H9 (cell line): ENCODE results near the gene TIFAB. TPM values are rescaled to one million over a fixed set of nuclear protein-coding genes. Genes with fewer than 3 reads are reported as not detected.

Experiments used
- DNase-seq: peaks from one replicate; pipeline ENCODE4 v3.0.0-alpha.2; 2017
- H2AFZ ChIP-seq: one replicate; pipeline ENCODE4 v1.6.1; 2013; ENCODE audit warnings: mild to moderate bottlenecking, low read length, control low read depth, moderate library complexity
- H2AK5ac ChIP-seq: 2 replicates; pipeline ENCODE4 v1.6.1; 2013; ENCODE audit warnings: low read length, control low read depth, mixed read lengths; ENCODE audit not compliant: insufficient read length
- H2BK120ac ChIP-seq: one replicate; pipeline ENCODE4 v1.6.1; 2013; ENCODE audit warnings: low read depth, mild to moderate bottlenecking, low read length, control low read depth, inconsistent platforms; ENCODE audit not compliant: poor library complexity, severe bottlenecking
- H2BK12ac ChIP-seq: 2 replicates; pipeline ENCODE4 v1.6.1; 2013; ENCODE audit warnings: low read length, control low read depth, mixed read lengths, low read depth; ENCODE audit not compliant: insufficient read length
- H2BK15ac ChIP-seq: 2 replicates; pipeline ENCODE4 v1.6.1; 2013; ENCODE audit warnings: low read depth, low read length, control low read depth
- H2BK20ac ChIP-seq: one replicate; pipeline ENCODE4 v1.6.1; 2013; ENCODE audit warnings: low read depth, mild to moderate bottlenecking, low read length, control low read depth, inconsistent platforms; ENCODE audit not compliant: poor library complexity, severe bottlenecking
- H2BK5ac ChIP-seq: 2 replicates; pipeline ENCODE4 v1.6.1; 2013; ENCODE audit warnings: low read length, control low read depth, mixed read lengths; ENCODE audit not compliant: insufficient read length
- H3K14ac ChIP-seq: 2 replicates; pipeline ENCODE4 v1.6.1; 2013; ENCODE audit warnings: low read length, control low read depth; ENCODE audit not compliant: insufficient read depth
- H3K18ac ChIP-seq: 2 replicates; pipeline ENCODE4 v1.6.1; 2013; ENCODE audit warnings: low read depth, mild to moderate bottlenecking, mixed read lengths, low read length, control low read depth; ENCODE audit not compliant: insufficient read length
- H3K23ac ChIP-seq: 2 replicates; pipeline ENCODE4 v1.6.1; 2013; ENCODE audit warnings: low read length, control low read depth, mixed read lengths, low read depth; ENCODE audit not compliant: insufficient read length
- H3K23me2 ChIP-seq: 2 replicates; pipeline ENCODE4 v1.6.1; 2013; ENCODE audit warnings: low read depth, mild to moderate bottlenecking, mixed read lengths, low read length, control low read depth; ENCODE audit not compliant: insufficient read length, poor library complexity, severe bottlenecking
- H3K27ac ChIP-seq: 2 replicates; pipeline ENCODE4 v1.5.1; 2013; ENCODE audit warnings: low read length, control low read depth, mixed read lengths, low read depth; ENCODE audit not compliant: insufficient read length
- H3K27me3 ChIP-seq: 2 replicates; pipeline ENCODE4 v1.6.1; 2013; ENCODE audit warnings: low read length, control low read depth, inconsistent platforms; ENCODE audit not compliant: insufficient read depth
- H3K4ac ChIP-seq: 2 replicates; pipeline ENCODE4 v1.6.1; 2013; ENCODE audit warnings: low read depth, mild to moderate bottlenecking, control low read depth, inconsistent platforms, low read length, moderate library complexity
- H3K4me1 ChIP-seq: 2 replicates; pipeline ENCODE4 v1.6.1; 2013; ENCODE audit warnings: low read length, control low read depth, inconsistent platforms; ENCODE audit not compliant: insufficient read depth
- H3K4me2 ChIP-seq: 2 replicates; pipeline ENCODE4 v1.6.1; 2013; ENCODE audit warnings: low read length, control low read depth, mixed read lengths; ENCODE audit not compliant: insufficient read length, insufficient read depth
- H3K56ac ChIP-seq: 2 replicates; pipeline ENCODE4 v1.6.1; 2013; ENCODE audit warnings: low read depth, mild to moderate bottlenecking, mixed read lengths, low read length, control low read depth; ENCODE audit not compliant: insufficient read length
- H3K79me1 ChIP-seq: 2 replicates; pipeline ENCODE4 v1.6.1; 2013; ENCODE audit warnings: low read depth, mild to moderate bottlenecking, moderate library complexity, low read length, control low read depth, inconsistent platforms; ENCODE audit not compliant: insufficient read depth, poor library complexity, severe bottlenecking
- H3K79me2 ChIP-seq: 2 replicates; pipeline ENCODE4 v1.6.1; 2013; ENCODE audit warnings: low read length, control low read depth, inconsistent platforms; ENCODE audit not compliant: insufficient read depth
- H3K9ac ChIP-seq: 2 replicates; pipeline ENCODE4 v1.6.1; 2013; ENCODE audit warnings: low read length, control low read depth, mixed read lengths; ENCODE audit not compliant: insufficient read length; ENCODE audit errors: extremely low read depth
- H3K9me3 ChIP-seq: one replicate; pipeline ENCODE4 v1.6.1; 2013; ENCODE audit warnings: low read depth, low read length, inconsistent platforms; ENCODE audit not compliant: control insufficient read depth
- H3T11ph ChIP-seq: one replicate; pipeline ENCODE4 v1.6.1; 2013; ENCODE audit warnings: mild to moderate bottlenecking, low read length, control low read depth, inconsistent platforms
- H4K20me1 ChIP-seq: one replicate; pipeline ENCODE4 v1.6.1; 2013; ENCODE audit not compliant: control insufficient read depth, insufficient read length, insufficient read depth
- H4K5ac ChIP-seq: 2 replicates; pipeline ENCODE4 v1.6.1; 2013; ENCODE audit warnings: low read depth, mild to moderate bottlenecking, mixed read lengths, low read length, control low read depth; ENCODE audit not compliant: insufficient read length
- H4K8ac ChIP-seq: replicated peaks from 2 replicates; pipeline ENCODE4 v1.6.1; 2013; ENCODE audit warnings: low read length, control low read depth, mixed read lengths, low read depth; ENCODE audit not compliant: insufficient read length
- H4K91ac ChIP-seq: 2 replicates; pipeline ENCODE4 v1.6.1; 2013; ENCODE audit warnings: low read depth, mild to moderate bottlenecking, moderate library complexity, mixed read lengths, low read length, control low read depth; ENCODE audit not compliant: insufficient read length
- H3K27ac Mint-ChIP-seq, 3 experiments: 2 replicates in 2 of 3; 3 replicates in 1 of 3; pipeline ENCODE4 v1.8.0; 2020 to 2021; ENCODE audit warnings: mixed read lengths in 3 of 3, mild to moderate bottlenecking in 1 of 3, moderate library complexity in 1 of 3
- H3K27me3 Mint-ChIP-seq: 2 replicates; pipeline ENCODE4 v1.8.0; 2021; ENCODE audit warnings: low read depth, mild to moderate bottlenecking, moderate library complexity, mixed read lengths
- H3K36me3 Mint-ChIP-seq, 3 experiments: 2 replicates in 2 of 3; 3 replicates in 1 of 3; pipeline ENCODE4 v1.8.0; 2020 to 2021; ENCODE audit warnings: low read depth in 3 of 3, mixed read lengths in 3 of 3; ENCODE audit not compliant: insufficient read depth in 1 of 3
- H3K4me1 Mint-ChIP-seq, 2 experiments: 2 replicates each; pipeline ENCODE4 v1.8.0; 2020; ENCODE audit warnings: mixed read lengths in 2 of 2
- H3K4me3 Mint-ChIP-seq, 2 experiments: 2 replicates in 1 of 2; 3 replicates in 1 of 2; pipeline ENCODE4 v1.8.0; 2020 to 2021; ENCODE audit warnings: mild to moderate bottlenecking in 2 of 2, mixed read lengths in 2 of 2, moderate library complexity in 1 of 2
- H3K9me3 Mint-ChIP-seq, 2 experiments: 2 replicates in 1 of 2; 3 replicates in 1 of 2; pipeline ENCODE4 v1.8.0; 2020; ENCODE audit warnings: mild to moderate bottlenecking in 2 of 2, mixed read lengths in 2 of 2, moderate library complexity in 1 of 2
- WGBS: extraction: QIAGEN DNeasy Blood & Tissue Kit; methylation state at CpG from one replicate; pipeline ENCODE4 v1.1.7; 2013; ENCODE audit warnings: missing lambda C conversion rate, low lambda C conversion rate, mixed read lengths; ENCODE audit not compliant: insufficient read length; ENCODE audit errors: extremely low coverage; 5-methylcytosine and 5-hydroxymethylcytosine counted together
- total RNA-seq: library from RNA; stranded (reverse); gene quantifications from 2 replicates; pipeline ENCODE4 v1.2.1, GENCODE V29; 2021
- TF ChIP-seq, protein P1 (sequence below): fragments of 200-600 bp; sonication (generic); conservative IDR thresholded peaks from 3 replicates; pipeline ENCODE4 v1.8.0; 2021; ENCODE audit warnings: antibody characterized with exemption, mild to moderate bottlenecking

Gene TIFAB
- total RNA-seq, 1 experiment from 2014 or later: not detected

DNA sequence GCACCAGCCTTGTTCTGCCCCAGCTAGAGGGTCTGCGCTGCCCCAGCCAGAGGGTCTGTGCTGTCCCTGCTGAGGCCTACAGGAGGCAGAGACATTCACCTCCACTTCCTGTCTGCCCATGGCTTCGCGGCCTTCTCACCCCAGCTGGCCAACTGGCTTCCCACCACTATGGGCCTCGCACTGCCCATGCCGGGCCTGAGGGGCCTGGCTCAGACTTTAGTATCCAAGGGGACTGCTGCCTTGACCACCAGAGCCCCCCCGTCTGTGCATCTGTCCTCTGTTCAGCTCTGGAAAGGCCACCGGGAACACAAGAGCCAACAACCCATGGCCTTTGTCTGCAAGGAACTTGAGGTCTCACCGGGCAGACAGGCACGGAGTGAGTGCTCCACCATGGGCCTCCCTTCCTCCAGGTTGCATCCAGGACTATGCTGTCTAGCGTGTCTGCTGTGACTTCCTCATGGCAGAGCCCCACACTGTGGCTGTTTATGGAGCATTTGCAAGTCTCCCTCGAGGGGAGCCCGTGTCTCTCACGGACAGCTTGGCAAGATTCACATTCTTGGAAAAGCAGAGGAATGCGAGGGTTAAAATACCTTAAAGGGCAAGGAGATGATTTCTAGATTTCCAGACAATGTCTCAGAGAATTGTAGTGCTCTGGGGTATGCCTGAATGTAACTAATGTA is 6.7 kb downstream of the TIFAB start:
- Histone ChIP-seq H3K14ac (no peak overlapping the region), H4K20me1 (no peaks in the 10 kb centered on the region), H3K79me2 (no peaks in the 10 kb centered on the region), H2AK5ac (no peak overlapping the region), H3T11ph (no peak overlapping the region), H2BK15ac (no peak overlapping the region), H2AFZ (no peak overlapping the region), H3K4me1 (no peaks in the 10 kb centered on the region), H3K18ac (no peak overlapping the region), H3K23me2 (no peaks in the 10 kb centered on the region), H3K79me1 (no peaks in the 10 kb centered on the region), H2BK20ac (no peak overlapping the region), H3K4ac (no peak overlapping the region), H4K5ac (no peak overlapping the region), H3K27me3 (peaks cover 2% of the 10 kb centered on the region; the same call in 1 of the 2 replicates), H3K56ac (no peak overlapping the region), H4K91ac (no peak overlapping the region), H3K27ac (no peak overlapping the region), H2BK5ac (no peak overlapping the region), H3K23ac (no peak overlapping the region), H2BK120ac (no peak overlapping the region), H3K9ac (no peak overlapping the region), H3K4me2 (no peak overlapping the region), H2BK12ac (no peak overlapping the region), H3K9me3 (no peaks in the 10 kb centered on the region), H4K8ac (no peak overlapping the region)
- H3K4me3 Mint-ChIP-seq: no peak overlapping the region
- H3K27me3 Mint-ChIP-seq: peaks cover 70% of the 10 kb centered on the region
- TF ChIP-seq, protein P1, sequence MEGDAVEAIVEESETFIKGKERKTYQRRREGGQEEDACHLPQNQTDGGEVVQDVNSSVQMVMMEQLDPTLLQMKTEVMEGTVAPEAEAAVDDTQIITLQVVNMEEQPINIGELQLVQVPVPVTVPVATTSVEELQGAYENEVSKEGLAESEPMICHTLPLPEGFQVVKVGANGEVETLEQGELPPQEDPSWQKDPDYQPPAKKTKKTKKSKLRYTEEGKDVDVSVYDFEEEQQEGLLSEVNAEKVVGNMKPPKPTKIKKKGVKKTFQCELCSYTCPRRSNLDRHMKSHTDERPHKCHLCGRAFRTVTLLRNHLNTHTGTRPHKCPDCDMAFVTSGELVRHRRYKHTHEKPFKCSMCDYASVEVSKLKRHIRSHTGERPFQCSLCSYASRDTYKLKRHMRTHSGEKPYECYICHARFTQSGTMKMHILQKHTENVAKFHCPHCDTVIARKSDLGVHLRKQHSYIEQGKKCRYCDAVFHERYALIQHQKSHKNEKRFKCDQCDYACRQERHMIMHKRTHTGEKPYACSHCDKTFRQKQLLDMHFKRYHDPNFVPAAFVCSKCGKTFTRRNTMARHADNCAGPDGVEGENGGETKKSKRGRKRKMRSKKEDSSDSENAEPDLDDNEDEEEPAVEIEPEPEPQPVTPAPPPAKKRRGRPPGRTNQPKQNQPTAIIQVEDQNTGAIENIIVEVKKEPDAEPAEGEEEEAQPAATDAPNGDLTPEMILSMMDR: no peak
- H3K9me3 Mint-ChIP-seq: no peaks in the 10 kb centered on the region; a peak in 1 of 5 replicates
- peaks cover 12 to 14% of the 10 kb centered on the region in 2 experiments for H3K4me1 Mint-ChIP-seq
- WGBS: no CpG with 5 or more reads among the region's 14 CpGs
- peak; percentile 19 for DNase-seq
- H3K27ac Mint-ChIP-seq: no peak overlapping the region
- H3K36me3 Mint-ChIP-seq: no peaks in the 10 kb centered on the region
